Effector memory CD8-positive, alpha-beta T cell (primary cell): ENCODE results near the gene ARX.

Experiments used
- ATAC-seq: fragments of 150-1000 bp; cut with Tn5 transposase; replicated peaks from 2 replicates; pipeline ENCODE4 v1.10.0; 2021; ENCODE audit warnings: mild to moderate bottlenecking, moderate library complexity
- DNase-seq, 3 experiments: peaks; one replicate each; pipeline ENCODE4 v3.0.0; 2021
- H3K27ac Mint-ChIP-seq, 2 donors: one replicate each; pipeline ENCODE4 v1.8.0; 2022; ENCODE audit warnings: mild to moderate bottlenecking in 2 of 2, mixed read lengths in 2 of 2, moderate library complexity in 2 of 2
- H3K27me3 Mint-ChIP-seq, 2 donors: one replicate each; pipeline ENCODE4 v1.8.0; 2022; ENCODE audit warnings: mixed read lengths in 2 of 2
- H3K36me3 Mint-ChIP-seq: one replicate; pipeline ENCODE4 v1.8.0; 2022; ENCODE audit warnings: mild to moderate bottlenecking, moderate library complexity, mixed read lengths; ENCODE audit not compliant: insufficient read depth
- H3K4me1 Mint-ChIP-seq, 2 donors: one replicate each; pipeline ENCODE4 v1.8.0; 2022; ENCODE audit warnings: low read depth in 2 of 2, mixed read lengths in 2 of 2
- H3K4me3 Mint-ChIP-seq, 2 donors: one replicate each; pipeline ENCODE4 v1.8.0; 2022; ENCODE audit warnings: mild to moderate bottlenecking in 2 of 2, mixed read lengths in 2 of 2, moderate library complexity in 2 of 2
- H3K9me3 Mint-ChIP-seq, 2 donors: one replicate each; pipeline ENCODE4 v1.8.0; 2022; ENCODE audit warnings: mixed read lengths in 2 of 2

The ARX gene

GRCh38 chrX:25003066-25003849 is 12.5 kb downstream of the ARX start:
- DNase-seq (no peak), ATAC-seq (no peak)
- peak overlapping the region; percentile 8 to 32 for H3K4me3 Mint-ChIP-seq
- peaks cover 7 to 15% of the 10 kb centered on the region in 2 donors for H3K4me1 Mint-ChIP-seq
- peaks cover 33 to 45% of the 10 kb centered on the region in 2 donors for H3K27me3 Mint-ChIP-seq
- no peaks in the 10 kb centered on the region for H3K9me3 Mint-ChIP-seq
- H3K36me3 Mint-ChIP-seq, result peaks cover 8% of the 10 kb centered on the region
- no peak overlapping the region for H3K27ac Mint-ChIP-seq

DNA sequence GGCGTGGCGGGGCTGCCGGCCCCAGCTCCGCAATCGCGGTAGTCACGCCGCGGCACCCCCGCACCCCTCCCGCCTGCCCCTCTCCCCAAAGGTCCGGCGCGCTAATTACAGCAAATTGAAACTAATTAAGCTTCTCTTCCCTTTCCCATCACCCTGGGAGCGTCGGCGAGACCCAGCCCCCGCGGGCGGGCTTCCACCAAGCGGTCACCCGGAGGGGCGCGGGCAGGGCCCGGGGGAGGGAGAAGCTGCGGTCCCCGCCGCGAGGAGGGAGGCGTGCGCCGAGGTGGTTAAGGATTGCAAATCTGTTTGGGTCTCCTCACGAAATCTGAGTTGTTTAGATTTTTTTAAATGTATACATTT is 13.1 kb downstream of the ARX start:
- ATAC-seq (no peak), DNase-seq (no peak)
- Mint-ChIP-seq H3K9me3 (no peaks in the 10 kb centered on the region), H3K27me3 (peaks cover 28 to 39% of the 10 kb centered on the region in 2 donors), H3K27ac (no peak overlapping the region), H3K4me1 (peaks cover 7 to 15% of the 10 kb centered on the region in 2 donors), H3K4me3 (peak overlapping the region in 1 of 2 donors; percentile 32), H3K36me3 (peaks cover 8% of the 10 kb centered on the region)

GRCh38 chrX:25001808-25002660 is 13.7 kb downstream of the ARX start:
- H3K36me3 Mint-ChIP-seq, result peaks cover 8% of the 10 kb centered on the region
- no peaks in the 10 kb centered on the region for H3K9me3 Mint-ChIP-seq
- ATAC-seq (no peak), DNase-seq (no peak)
- H3K4me3 Mint-ChIP-seq, result no peak overlapping the region
- no peak overlapping the region for H3K27ac Mint-ChIP-seq
- peaks cover 7 to 15% of the 10 kb centered on the region in 2 donors for H3K4me1 Mint-ChIP-seq
- peaks cover 27 to 35% of the 10 kb centered on the region in 2 donors for H3K27me3 Mint-ChIP-seq

GRCh38 chrX:24999511-24999910 is 16.3 kb downstream of the ARX start:
- no peak overlapping the region for H3K27ac Mint-ChIP-seq
- peaks cover 3 to 8% of the 10 kb centered on the region in 2 donors for H3K4me1 Mint-ChIP-seq
- peaks cover 12 to 19% of the 10 kb centered on the region in 2 donors for H3K27me3 Mint-ChIP-seq
- H3K4me3 Mint-ChIP-seq, result no peak overlapping the region
- ATAC-seq (no peak), DNase-seq (no peak)
- no peaks in the 10 kb centered on the region for H3K9me3 Mint-ChIP-seq
- H3K36me3 Mint-ChIP-seq, result peaks cover 4% of the 10 kb centered on the region

DNA sequence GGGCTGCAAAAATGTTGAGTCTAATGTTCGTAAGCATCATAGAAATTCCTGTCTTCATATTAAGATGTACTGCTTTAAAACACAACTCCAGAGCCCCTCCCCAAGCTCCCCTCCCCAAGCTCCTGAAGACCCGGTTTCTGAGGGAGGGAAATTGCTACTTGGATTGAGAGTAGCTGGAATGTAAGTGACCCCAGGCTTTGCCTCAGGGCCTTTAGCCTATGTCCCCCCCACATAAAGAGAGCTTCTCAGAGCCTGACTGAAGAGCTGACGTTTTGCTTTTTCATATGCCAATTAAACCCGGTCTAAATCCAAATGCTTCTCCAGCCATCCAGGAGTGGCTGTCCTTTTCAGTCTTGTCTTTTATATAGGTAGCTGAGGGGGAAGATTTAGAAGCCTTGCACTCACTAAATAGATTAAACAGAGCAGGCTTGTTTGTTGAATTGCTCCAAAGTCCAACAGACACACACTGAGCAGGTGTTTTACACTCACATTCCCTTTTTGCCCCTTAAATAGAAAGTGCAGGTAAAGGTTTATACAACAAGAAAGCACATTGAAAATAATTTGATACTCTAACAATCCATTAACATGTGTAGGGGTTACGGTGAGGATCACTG is 19.6 kb downstream of the ARX start:
- no peak overlapping the region for H3K4me3 Mint-ChIP-seq
- no peaks in the 10 kb centered on the region for H3K27me3 Mint-ChIP-seq
- H3K36me3 Mint-ChIP-seq, result peaks cover 4% of the 10 kb centered on the region
- no peaks in the 10 kb centered on the region for H3K4me1 Mint-ChIP-seq
- no peaks in the 10 kb centered on the region for H3K9me3 Mint-ChIP-seq
- ATAC-seq (no peak), DNase-seq (no peak)
- no peak overlapping the region for H3K27ac Mint-ChIP-seq

- H3K27ac Mint-ChIP-seq, result no peak overlapping the region
- H3K4me1 Mint-ChIP-seq, result no peaks in the 10 kb centered on the region
- no peak overlapping the region for H3K4me3 Mint-ChIP-seq
- DNase-seq, result no peak
- H3K27me3 Mint-ChIP-seq, result no peaks in the 10 kb centered on the region
- no peaks in the 10 kb centered on the region for H3K36me3 Mint-ChIP-seq
- ATAC-seq, result no peak
- no peaks in the 10 kb centered on the region for H3K9me3 Mint-ChIP-seq
These were observed 21.9 kb downstream of the ARX start for GRCh38 chrX:24993879-24994278.

- H3K27ac Mint-ChIP-seq, result no peak overlapping the region
- no peaks in the 10 kb centered on the region for H3K4me1 Mint-ChIP-seq
- no peaks in the 10 kb centered on the region for H3K27me3 Mint-ChIP-seq
- H3K9me3 Mint-ChIP-seq, result no peaks in the 10 kb centered on the region
- H3K4me3 Mint-ChIP-seq, result no peak overlapping the region
- DNase-seq (no peak), ATAC-seq (no peak)
- H3K36me3 Mint-ChIP-seq, result no peaks in the 10 kb centered on the region
These were observed 25.2 kb downstream of the ARX start for GRCh38 chrX:24990535-24990934.

GRCh38 chrX:24988314-24988713 is 27.5 kb downstream of the ARX start:
- Mint-ChIP-seq H3K4me1 (no peaks in the 10 kb centered on the region), H3K9me3 (no peaks in the 10 kb centered on the region), H3K27me3 (no peaks in the 10 kb centered on the region), H3K27ac (no peak overlapping the region), H3K4me3 (no peak overlapping the region), H3K36me3 (no peaks in the 10 kb centered on the region)
- DNase-seq (no peak), ATAC-seq (no peak)

DNA sequence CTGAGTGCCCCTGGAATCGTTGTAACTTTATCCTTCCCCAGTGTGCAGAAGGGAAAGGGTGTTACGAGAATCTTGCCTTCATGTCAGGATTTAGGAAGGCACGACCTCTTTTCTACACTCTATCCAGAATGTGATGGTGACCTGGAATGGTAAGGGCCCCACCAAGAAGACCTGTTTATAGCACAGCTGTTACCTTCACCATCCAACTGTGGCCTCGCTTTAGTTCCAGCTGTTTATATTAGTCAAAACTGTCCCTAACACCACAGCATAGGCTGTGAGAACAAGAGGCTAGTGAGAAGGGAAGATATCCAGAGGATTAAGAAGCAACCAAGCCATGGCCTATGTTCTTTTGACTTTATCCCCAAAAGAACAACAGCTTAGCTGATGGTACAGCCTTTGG is 28.0 kb downstream of the ARX start:
- H3K4me1 Mint-ChIP-seq, result no peaks in the 10 kb centered on the region

GRCh38 chrX:24985120-24985519 is 30.6 kb downstream of the ARX start:
- Mint-ChIP-seq H3K4me3 (no peak overlapping the region), H3K27ac (no peak overlapping the region), H3K36me3 (no peaks in the 10 kb centered on the region), H3K27me3 (no peaks in the 10 kb centered on the region), H3K9me3 (no peaks in the 10 kb centered on the region), H3K4me1 (no peaks in the 10 kb centered on the region)
- DNase-seq, result no peak
- no peak for ATAC-seq

More for the DNA sequence above, 28.0 kb downstream of the ARX start:
- Mint-ChIP-seq H3K9me3 (no peaks in the 10 kb centered on the region), H3K4me3 (no peak overlapping the region), H3K36me3 (no peaks in the 10 kb centered on the region), H3K27me3 (no peaks in the 10 kb centered on the region), H3K27ac (no peak overlapping the region)
- DNase-seq, result no peak
- no peak for ATAC-seq

- no peak overlapping the region for H3K4me3 Mint-ChIP-seq
- H3K27me3 Mint-ChIP-seq, result no peaks in the 10 kb centered on the region
- DNase-seq (no peak), ATAC-seq (no peak)
- H3K36me3 Mint-ChIP-seq, result no peaks in the 10 kb centered on the region
- H3K9me3 Mint-ChIP-seq, result no peaks in the 10 kb centered on the region
- no peak overlapping the region for H3K27ac Mint-ChIP-seq
- no peaks in the 10 kb centered on the region for H3K4me1 Mint-ChIP-seq
These were observed 31.8 kb downstream of the ARX start for GRCh38 chrX:24983931-24984330.

- Mint-ChIP-seq H3K4me1 (no peaks in the 10 kb centered on the region), H3K27ac (no peak overlapping the region), H3K36me3 (no peaks in the 10 kb centered on the region), H3K27me3 (no peaks in the 10 kb centered on the region), H3K4me3 (no peak overlapping the region), H3K9me3 (no peaks in the 10 kb centered on the region)
- no peak for DNase-seq
- no peak for ATAC-seq
These were observed 33.3 kb downstream of the ARX start for GRCh38 chrX:24982306-24982965.

DNA sequence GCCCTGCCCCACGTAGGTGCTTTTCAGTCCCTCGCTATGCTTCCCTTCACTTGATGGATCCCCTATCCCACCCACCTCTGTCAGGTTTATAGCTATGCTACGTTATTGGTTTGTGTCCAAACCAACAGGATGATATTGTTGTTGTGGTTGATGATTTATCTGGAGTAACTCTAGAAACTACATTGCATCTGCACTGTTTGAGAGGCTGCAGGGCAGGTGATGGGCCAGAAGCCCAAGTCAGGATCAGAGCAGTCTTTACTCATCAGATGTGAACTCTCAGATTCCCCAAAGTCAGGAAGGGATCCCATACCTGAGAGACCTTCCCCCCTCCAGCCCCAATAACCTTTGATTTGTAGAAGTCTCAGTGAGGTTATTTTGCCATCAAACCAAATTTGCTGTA is 34.7 kb downstream of the ARX start:
- H3K27ac Mint-ChIP-seq, result no peak overlapping the region

More for the DNA sequence above, 34.7 kb downstream of the ARX start:
- no peaks in the 10 kb centered on the region for H3K9me3 Mint-ChIP-seq
- H3K4me1 Mint-ChIP-seq, result no peaks in the 10 kb centered on the region
- ATAC-seq, result no peak
- H3K36me3 Mint-ChIP-seq, result no peaks in the 10 kb centered on the region
- H3K4me3 Mint-ChIP-seq, result no peak overlapping the region
- no peak for DNase-seq
- H3K27me3 Mint-ChIP-seq, result no peaks in the 10 kb centered on the region
